GM18867 (cell line): ENCODE data around the gene EFHC1.

Source experiments
- ATAC-seq: cut with Tn5 transposase; IDR thresholded peaks from one replicate; pipeline ENCODE4 v1.9.1; 2021; ENCODE audit warnings: mild to moderate bottlenecking, moderate library complexity; ENCODE audit not compliant: unreplicated experiment

The EFHC1 gene

DNA sequence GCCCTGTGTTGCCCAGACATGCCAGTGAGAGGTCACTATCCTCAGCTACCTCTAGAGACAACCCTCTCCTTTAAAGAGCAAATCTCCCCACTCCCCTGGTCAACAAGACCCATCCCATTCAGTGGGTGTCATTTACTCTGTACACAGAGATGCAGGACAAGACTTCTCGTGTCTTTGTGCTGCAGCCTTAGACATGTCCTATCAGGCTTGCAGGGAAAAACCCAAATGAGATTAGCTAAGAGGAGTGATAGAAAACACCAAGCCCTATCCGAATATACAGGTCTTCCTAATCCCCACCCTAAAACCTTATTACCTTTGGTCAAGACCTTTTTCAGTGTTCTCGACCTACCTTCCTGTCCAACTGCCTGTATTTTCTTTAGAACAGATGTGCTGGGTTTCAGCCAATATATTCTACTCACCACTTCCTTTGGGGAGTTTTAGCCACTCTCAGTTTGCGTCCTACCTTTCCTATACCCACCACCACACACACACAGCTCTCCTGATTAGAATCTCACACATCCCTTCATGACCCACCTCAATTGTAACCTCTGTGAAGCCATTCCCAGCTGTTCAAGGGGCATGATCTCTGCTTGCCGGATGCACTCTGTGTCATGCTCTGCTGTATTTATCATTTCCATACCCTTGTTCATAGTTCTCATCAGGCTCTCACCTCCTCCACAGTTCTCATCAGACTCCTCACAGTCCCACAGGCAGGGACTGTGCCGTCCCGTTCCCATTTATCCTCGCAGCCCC is 117.0 kb downstream of the EFHC1 start:
- ATAC-seq, result peak; percentile 57

GRCh38 chr6:52538252-52538900 is 118.2 kb downstream of the EFHC1 start:
- no peak for ATAC-seq

DNA sequence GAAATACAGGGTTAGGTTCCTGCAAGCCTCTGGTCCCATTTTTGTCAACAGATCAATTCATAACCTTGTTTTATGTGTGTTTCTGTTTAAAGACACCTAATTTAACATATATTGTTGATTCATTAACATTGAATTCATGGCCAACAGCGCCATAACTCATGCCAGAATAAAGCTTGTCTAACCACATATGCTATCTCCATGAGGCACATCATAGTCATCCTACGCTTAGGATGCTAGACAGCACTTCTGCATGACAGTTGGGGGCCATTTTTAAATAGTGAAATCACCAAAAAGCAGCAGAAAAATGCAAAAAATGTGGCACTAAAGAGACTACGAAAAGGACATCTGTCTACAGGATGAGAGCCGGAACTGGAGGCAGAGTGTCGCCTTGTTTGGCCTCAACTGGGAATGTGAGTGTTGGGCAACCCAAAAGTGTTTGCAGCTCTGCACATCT is 118.8 kb downstream of the EFHC1 start:
- ATAC-seq, result no peak

DNA sequence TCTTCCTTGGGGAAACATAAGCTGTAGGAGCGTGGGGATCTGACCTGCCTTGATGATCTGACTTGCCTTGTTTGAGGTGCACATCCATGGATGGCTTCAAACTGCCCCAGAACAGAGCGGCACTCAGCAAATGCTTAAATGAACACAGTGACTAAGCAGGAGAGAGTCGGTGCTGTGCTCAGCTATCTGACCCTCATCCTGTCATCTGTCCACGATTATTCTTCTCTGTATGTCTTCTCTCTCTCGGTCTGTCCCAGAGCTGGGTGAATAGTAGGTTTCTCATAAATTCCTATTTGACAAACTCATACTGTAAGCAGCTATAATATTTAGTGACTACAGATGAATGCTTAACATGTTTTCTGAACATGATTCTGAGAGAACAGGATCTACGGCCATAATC is 119.5 kb downstream of the EFHC1 start:
- ATAC-seq, result no peak

GRCh38 chr6:52540286-52540902 is 120.3 kb downstream of the EFHC1 start:
- no peak for ATAC-seq

GRCh38 chr6:52541135-52541534 is 121.0 kb downstream of the EFHC1 start:
- no peak for ATAC-seq

DNA sequence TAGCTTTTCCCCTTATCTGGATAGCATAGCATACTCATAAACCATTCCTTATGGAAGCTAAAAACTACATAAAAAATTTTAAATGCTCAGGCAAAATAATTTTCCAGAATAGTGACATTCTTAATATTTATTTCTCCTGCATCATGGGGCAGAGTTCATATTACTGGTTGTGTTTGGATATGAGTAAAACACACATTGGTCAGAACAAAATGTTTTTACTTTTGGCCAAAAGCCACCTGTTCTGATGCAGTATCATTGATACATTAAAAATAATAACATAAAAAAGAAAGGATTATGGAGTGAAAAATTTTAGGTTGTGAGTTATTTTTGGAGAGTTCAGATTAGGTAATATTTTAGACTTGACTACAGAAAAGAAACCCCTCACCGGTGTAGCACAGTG is 123.1 kb downstream of the EFHC1 start:
- no peak for ATAC-seq

DNA sequence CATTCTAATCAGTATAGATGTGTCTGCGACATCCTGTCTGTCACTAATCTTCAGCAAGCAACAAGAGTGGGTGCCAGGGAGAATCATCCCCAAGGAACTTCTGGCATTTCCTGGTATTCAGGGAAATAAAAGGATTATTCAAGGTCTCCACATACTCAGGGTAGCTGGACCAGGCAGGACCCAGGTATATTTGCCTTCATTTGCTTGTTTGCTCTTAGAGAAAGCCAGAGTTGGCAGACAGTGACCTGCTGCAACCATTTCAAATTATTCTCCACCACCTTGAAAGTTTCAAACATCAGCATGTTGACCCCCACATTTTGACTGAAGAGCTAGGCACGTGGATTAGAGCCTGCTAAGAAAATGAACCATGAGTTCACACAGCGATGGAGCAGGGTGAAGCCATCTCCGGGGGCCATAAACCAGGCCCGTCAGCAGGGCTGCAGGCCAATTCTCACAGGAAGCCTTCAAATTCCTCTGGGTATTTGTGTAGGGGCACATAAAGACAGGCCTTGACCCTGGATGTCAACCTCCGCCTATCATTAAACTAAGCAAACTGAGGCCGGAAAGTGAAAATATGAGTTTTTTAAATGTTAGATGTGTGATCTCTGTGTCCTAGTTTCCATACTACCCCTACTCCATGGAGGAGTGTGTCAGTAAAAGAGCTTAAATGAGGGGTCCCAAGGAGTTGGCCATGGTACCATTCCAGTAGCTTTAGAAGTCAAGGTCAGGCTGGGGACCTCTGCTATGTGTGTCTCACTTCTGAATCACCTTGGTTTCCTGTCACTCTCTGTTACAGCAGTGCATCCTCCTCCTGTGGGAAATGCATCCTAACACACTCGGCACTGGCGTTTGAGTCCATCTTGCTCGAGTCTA is 123.8 kb downstream of the EFHC1 start:
- ATAC-seq, result no peak

DNA sequence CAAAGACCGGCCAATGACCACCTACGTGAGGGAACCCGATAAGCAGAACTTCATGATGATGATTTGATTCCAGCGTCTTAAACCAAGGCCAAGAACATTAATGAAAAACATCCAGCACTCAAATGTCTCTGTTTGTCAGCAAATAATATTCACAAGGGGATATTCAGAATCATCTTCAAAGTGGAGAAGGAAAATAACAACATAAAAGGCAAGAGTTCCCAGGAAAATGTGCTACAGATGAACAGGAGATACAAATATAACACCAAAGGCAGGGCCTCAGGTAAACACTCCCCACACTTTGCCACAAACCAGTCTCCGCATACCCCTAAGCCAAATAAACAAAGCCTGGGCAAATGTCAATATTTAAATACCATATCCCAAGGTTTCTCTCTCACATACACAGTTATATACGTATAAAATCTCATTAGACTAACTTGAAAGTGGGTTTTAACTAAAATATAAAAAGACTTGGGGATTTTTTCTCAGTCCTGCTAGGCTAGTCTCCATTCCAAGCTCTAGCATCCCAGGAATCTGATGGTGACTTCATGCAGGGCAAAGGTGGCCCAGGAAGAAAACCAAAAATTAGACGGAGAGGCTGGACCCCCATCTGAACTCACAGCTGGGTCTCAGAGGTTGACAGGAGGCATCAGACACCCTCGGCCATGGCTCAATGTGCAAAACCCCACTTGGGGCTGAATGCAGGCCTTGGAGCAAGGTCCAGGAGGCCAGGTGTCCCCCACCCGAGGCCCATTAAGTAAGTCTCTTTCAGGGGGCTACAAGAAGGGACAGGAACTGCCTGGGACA is 124.7 kb downstream of the EFHC1 start:
- no peak for ATAC-seq

- ATAC-seq, result peak; percentile 4
These were observed 125.4 kb downstream of the EFHC1 start for GRCh38 chr6:52545406-52546119.

- peak; percentile 46 for ATAC-seq
These were observed 126.0 kb downstream of the EFHC1 start for GRCh38 chr6:52546192-52546591.

- peak; percentile 89 for ATAC-seq
These were observed 126.5 kb downstream of the EFHC1 start for GRCh38 chr6:52546678-52547077.

DNA sequence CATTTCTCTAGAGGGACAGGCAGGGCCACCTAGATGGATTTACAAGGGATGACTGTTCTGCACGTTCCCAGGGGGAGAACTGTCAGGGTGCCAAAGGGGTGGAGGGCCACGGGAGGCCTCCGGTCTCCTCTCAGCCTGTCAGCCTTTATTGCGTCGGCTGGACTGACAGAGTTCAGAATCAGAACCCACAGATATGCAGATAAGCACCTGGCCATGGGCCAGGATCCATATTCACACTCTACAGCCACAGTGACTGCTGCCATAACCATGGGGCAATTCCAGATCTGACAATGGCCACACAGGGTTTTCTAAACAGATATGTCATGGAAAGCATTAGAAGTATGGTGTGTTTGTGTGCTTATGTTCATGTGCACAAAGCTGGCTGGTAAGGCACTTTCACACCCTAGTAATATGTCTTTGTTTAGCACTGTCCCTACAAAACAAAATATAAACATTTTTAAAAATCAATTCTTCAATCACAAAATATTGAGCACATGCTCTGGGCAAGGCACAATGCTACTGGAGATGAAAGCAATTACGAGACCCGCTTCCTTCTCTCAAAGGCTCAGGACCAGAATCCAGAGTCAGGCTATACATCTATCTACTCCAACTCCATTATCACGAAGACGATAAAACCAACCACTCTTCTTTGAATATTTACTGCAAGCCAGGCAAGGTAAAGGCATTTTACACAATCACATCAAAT is 127.7 kb downstream of the EFHC1 start:
- no peak for ATAC-seq

DNA sequence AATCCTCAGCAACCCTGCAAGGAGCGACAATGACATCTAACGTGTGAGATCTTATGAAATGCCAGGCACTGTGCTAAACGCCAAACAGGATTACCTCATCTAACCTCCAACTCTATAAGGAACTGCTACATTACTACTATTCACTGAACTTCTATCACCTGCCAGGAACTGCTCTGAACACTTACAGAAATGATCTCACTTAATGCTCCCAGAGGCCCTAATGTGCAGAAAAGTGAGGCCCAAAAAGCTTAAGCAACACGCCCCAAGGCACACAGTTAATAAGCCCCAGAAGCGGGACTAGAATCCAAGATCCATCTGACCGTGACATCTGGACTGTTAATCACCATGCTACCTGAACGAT is 128.2 kb downstream of the EFHC1 start:
- no peak for ATAC-seq

DNA sequence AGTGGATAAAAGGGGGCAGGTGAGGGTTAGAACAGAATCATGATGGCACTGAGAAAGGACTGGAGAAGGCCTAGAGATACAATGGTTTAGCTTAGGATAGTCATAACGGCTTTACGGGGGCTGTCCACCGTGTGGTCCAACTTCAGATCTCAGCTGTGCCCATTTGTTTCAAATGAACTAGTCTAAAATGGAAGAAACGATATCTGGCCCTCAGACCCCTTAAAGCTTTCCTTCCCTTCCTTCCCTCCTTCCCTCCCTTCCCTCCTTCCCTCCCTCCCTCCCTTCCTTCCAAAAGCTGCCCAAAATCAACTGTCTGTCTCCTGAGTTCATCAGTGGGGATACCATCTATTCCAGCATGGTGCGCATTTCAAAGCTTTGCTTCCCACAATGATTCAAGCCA is 128.9 kb downstream of the EFHC1 start:
- no peak for ATAC-seq

GRCh38 chr6:52549428-52549827 is 129.3 kb downstream of the EFHC1 start:
- no peak for ATAC-seq

GRCh38 chr6:52550014-52550575 is 130.0 kb downstream of the EFHC1 start:
- ATAC-seq, result no peak

GRCh38 chr6:52550870-52551269 is 130.7 kb downstream of the EFHC1 start:
- no peak for ATAC-seq
